T-cell (primary cell): ENCODE data around the gene PARD3. TPM values are rescaled to one million over a fixed set of nuclear protein-coding genes. Genes with fewer than 3 reads are reported as not detected.

Source experiments
- ATAC-seq, 4 experiments: fragments of 200-7000 bp in 3 of 4; fragments of 150-1000 bp in 1 of 4; cut with Tn5 transposase; replicated peaks in 1 of 4; 1 replicate in 3 of 4; 2 replicates in 1 of 4; pipeline ENCODE4 v1.10.0; 2021; ENCODE audit warnings: moderate library complexity in 3 of 4, mild to moderate bottlenecking in 2 of 4, moderate number of reproducible peaks in 1 of 4
- CTCF ChIA-PET, 2 donors: fragments of 300-600 bp; sonication (Branson Sonifier 250); formaldehyde crosslinking; loops; one replicate each; lab custom pipeline; 2022; ENCODE audit warnings: antibody characterized with exemption in 2 of 2; lab: Charles Lee
- POLR2A ChIA-PET, 2 donors: fragments of 300-600 bp; sonication (Branson Sonifier 250); formaldehyde crosslinking; loops; one replicate each; lab custom pipeline; 2022; ENCODE audit warnings: antibody characterized with exemption in 2 of 2; lab: Charles Lee
- DNase-seq, 35 experiments: peaks; one replicate each; pipeline versions ENCODE4 v3.0.0 to v3.0.0-alpha.2; 2013 to 2023
- H3K27ac ChIP-seq: one replicate; pipeline ENCODE4 v1.5.1; 2013; ENCODE audit warnings: low read length
- H3K27me3 ChIP-seq, 2 experiments: replicated peaks in 1 of 2; 1 replicate in 1 of 2; 2 replicates in 1 of 2; pipeline versions ENCODE4 v1.6.1 to v1.7.0; 2013; ENCODE audit warnings: low read length in 1 of 2, mixed read lengths in 1 of 2; ENCODE audit not compliant: control insufficient read depth in 2 of 2, insufficient read depth in 2 of 2; ENCODE audit errors: extremely low read depth in 1 of 2
- H3K36me3 ChIP-seq, 2 donors: 1 replicate in 1 of 2; 2 replicates in 1 of 2; pipeline versions ENCODE4 v1.6.1 to v1.7.0; 2013; ENCODE audit warnings: low read length in 1 of 2; ENCODE audit not compliant: control insufficient read depth in 2 of 2, insufficient read depth in 1 of 2; ENCODE audit errors: extremely low read depth in 1 of 2
- H3K4me1 ChIP-seq, 2 experiments: 1 replicate in 1 of 2; 2 replicates in 1 of 2; pipeline versions ENCODE4 v1.6.1 to v1.7.0; 2013; ENCODE audit warnings: low read length in 2 of 2, mixed read lengths in 1 of 2; ENCODE audit not compliant: insufficient read depth in 2 of 2, control insufficient read depth in 1 of 2; ENCODE audit errors: extremely low read depth in 1 of 2
- H3K4me3 ChIP-seq, 2 donors: 1 replicate in 1 of 2; 2 replicates in 1 of 2; pipeline versions ENCODE4 v1.5.1 to v1.7.0; 2013; ENCODE audit warnings: mild to moderate bottlenecking in 2 of 2, low read length in 1 of 2, moderate library complexity in 1 of 2; ENCODE audit not compliant: control insufficient read depth in 1 of 2; ENCODE audit errors: extremely low read depth in 1 of 2
- H3K9me3 ChIP-seq: 2 replicates; pipeline ENCODE4 v1.7.0; 2013
- H3K27ac Mint-ChIP-seq, 2 donors: one replicate each; pipeline ENCODE4 v1.8.0; 2020 to 2021; ENCODE audit warnings: mild to moderate bottlenecking in 2 of 2, mixed read lengths in 2 of 2
- H3K27me3 Mint-ChIP-seq, 2 donors: one replicate each; pipeline ENCODE4 v1.8.0; 2021 to 2022; ENCODE audit warnings: mixed read lengths in 2 of 2
- H3K36me3 Mint-ChIP-seq: one replicate; pipeline ENCODE4 v1.8.0; 2021; ENCODE audit warnings: mixed read lengths
- H3K4me1 Mint-ChIP-seq, 3 donors: one replicate each; pipeline ENCODE4 v1.8.0; 2020 to 2022; ENCODE audit warnings: mixed read lengths in 3 of 3, mild to moderate bottlenecking in 1 of 3
- H3K4me3 Mint-ChIP-seq, 3 donors: one replicate each; pipeline ENCODE4 v1.8.0; 2020 to 2022; ENCODE audit warnings: mild to moderate bottlenecking in 3 of 3, mixed read lengths in 3 of 3, moderate library complexity in 3 of 3
- H3K9me3 Mint-ChIP-seq, 3 donors: one replicate each; pipeline ENCODE4 v1.8.0; 2020 to 2022; ENCODE audit warnings: mixed read lengths in 3 of 3
- WGBS: methylation state at CpG from one replicate; pipeline ENCODE4 v1.1.5; 2013; ENCODE audit warnings: missing lambda C conversion rate; ENCODE audit not compliant: insufficient coverage; 5-methylcytosine and 5-hydroxymethylcytosine counted together
- total RNA-seq, 35 experiments: library from RNA in 6 of 35; stranded (reverse) in 6 of 35; fragments of 120-200 nt in 1 of 35; gene quantifications; one replicate each; pipeline versions ENCODE4 v1.2.1 to v1.2.4 and lab custom pipeline; 2013 to 2026

PARD3 gene
- total RNA-seq, 5 donors from 2014 or later (not counting 1 experiment from before 2014, with no cell fraction given), result 0.36 to 0.92 (median 0.65) TPM

DNA sequence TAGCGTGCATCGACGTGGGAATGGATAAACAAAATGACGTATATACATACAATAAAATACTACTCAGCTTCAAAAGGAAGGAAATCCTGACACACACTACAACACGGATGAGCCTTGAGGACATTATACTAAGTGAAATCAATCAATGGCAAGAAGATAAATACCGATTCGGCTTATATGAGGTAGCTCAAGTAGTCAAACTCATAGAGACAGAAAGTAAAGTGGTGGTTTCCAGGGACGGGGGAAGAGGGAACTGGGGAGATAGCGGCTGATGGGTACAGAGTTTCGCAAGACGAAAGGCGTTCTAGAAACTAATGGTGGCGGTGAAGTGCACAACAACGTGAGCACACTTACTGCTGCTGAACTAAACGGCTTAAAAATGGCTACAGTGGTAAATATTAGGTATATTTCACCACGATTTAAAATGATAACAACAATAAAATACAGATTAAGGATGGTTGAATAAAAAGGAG is 516.7 kb downstream of the PARD3 start:
- Histone ChIP-seq H3K4me1 (no peaks in the 10 kb centered on the region), H3K4me3 (no peak overlapping the region), H3K9me3 (no peaks in the 10 kb centered on the region), H3K36me3 (no peaks in the 10 kb centered on the region), H3K27ac (no peak overlapping the region), H3K27me3 (no peaks in the 10 kb centered on the region)
- Mint-ChIP-seq H3K9me3 (no peaks in the 10 kb centered on the region), H3K27ac (no peak overlapping the region), H3K27me3 (peaks cover 5 to 10% of the 10 kb centered on the region in 2 donors), H3K36me3 (no peaks in the 10 kb centered on the region), H3K4me1 (peaks cover 0 to 7% (median 0%) of the 10 kb centered on the region in 3 donors), H3K4me3 (no peak overlapping the region)
- ChIA-PET CTCF (no interaction called here), POLR2A (no interaction called here)
- ATAC-seq, result no peak
- WGBS, result 96% methylated on average over 5 of the region's 16 CpGs
- DNase-seq, result no peak

GRCh38 chr10:34297541-34298345 is 517.4 kb downstream of the PARD3 start:
- H3K4me3 ChIP-seq, result no peak overlapping the region
- CTCF ChIA-PET, result no interaction called here
- H3K9me3 Mint-ChIP-seq, result no peaks in the 10 kb centered on the region
- H3K27ac ChIP-seq, result no peak overlapping the region
- DNase-seq, result no peak
- H3K4me1 Mint-ChIP-seq, result peaks cover 0 to 7% (median 0%) of the 10 kb centered on the region in 3 donors
- no peaks in the 10 kb centered on the region for H3K27me3 ChIP-seq
- no peak overlapping the region for H3K27ac Mint-ChIP-seq
- no peaks in the 10 kb centered on the region for H3K4me1 ChIP-seq
- no peaks in the 10 kb centered on the region for H3K9me3 ChIP-seq
- no peak overlapping the region for H3K4me3 Mint-ChIP-seq
- H3K27me3 Mint-ChIP-seq, result peaks cover 5 to 10% of the 10 kb centered on the region in 2 donors
- POLR2A ChIA-PET, result no interaction called here
- ATAC-seq, result no peak
- WGBS, result no CpG with 5 or more reads among the region's 6 CpGs
- no peaks in the 10 kb centered on the region for H3K36me3 ChIP-seq
- no peaks in the 10 kb centered on the region for H3K36me3 Mint-ChIP-seq

GRCh38 chr10:34295142-34295548 is 520.0 kb downstream of the PARD3 start:
- Histone ChIP-seq H3K9me3 (no peaks in the 10 kb centered on the region), H3K27me3 (no peaks in the 10 kb centered on the region), H3K27ac (no peak overlapping the region), H3K4me3 (no peak overlapping the region), H3K4me1 (no peaks in the 10 kb centered on the region), H3K36me3 (no peaks in the 10 kb centered on the region)
- ATAC-seq (no peak), DNase-seq (no peak)
- Mint-ChIP-seq H3K4me1 (peaks cover 0 to 7% (median 0%) of the 10 kb centered on the region in 3 donors), H3K4me3 (no peak overlapping the region), H3K27ac (no peak overlapping the region), H3K36me3 (no peaks in the 10 kb centered on the region), H3K27me3 (peaks cover 5 to 15% of the 10 kb centered on the region in 2 donors), H3K9me3 (no peaks in the 10 kb centered on the region)
- WGBS, result 100% methylated on average over 2 of the region's 6 CpGs
- CTCF ChIA-PET, result no interaction called here
- POLR2A ChIA-PET, result no interaction called here

DNA sequence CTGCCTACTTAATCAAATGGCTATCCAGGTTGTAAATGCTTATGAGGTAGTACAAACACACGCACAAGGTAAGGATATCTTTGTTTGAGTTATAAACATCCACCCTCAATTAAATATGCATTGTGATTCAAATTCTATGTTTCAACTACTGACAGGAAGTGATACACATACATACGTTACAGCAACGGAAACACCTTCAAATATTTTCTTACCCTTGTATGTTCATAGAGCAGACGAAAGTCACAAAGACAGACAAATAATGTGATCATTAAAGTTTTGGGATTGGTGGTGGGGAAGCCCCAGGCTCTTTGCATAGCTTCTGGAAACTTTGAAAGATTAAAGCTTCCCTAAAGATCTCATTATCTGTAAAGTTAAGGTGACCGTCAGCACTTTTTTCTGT is 521.0 kb downstream of the PARD3 start:
- H3K4me1 Mint-ChIP-seq, result peaks cover 0 to 7% (median 0%) of the 10 kb centered on the region in 3 donors
- H3K4me3 ChIP-seq, result no peak overlapping the region
- H3K9me3 ChIP-seq, result no peaks in the 10 kb centered on the region
- H3K36me3 ChIP-seq, result no peaks in the 10 kb centered on the region
- ATAC-seq (no peak), DNase-seq (no peak)
- H3K27me3 Mint-ChIP-seq, result peaks cover 5 to 16% of the 10 kb centered on the region in 2 donors
- POLR2A ChIA-PET, result no interaction called here
- H3K27me3 ChIP-seq, result no peaks in the 10 kb centered on the region
- WGBS, result no CpG with 5 or more reads among the region's 5 CpGs
- no peaks in the 10 kb centered on the region for H3K36me3 Mint-ChIP-seq
- no peaks in the 10 kb centered on the region for H3K4me1 ChIP-seq
- no peak overlapping the region for H3K27ac Mint-ChIP-seq
- H3K4me3 Mint-ChIP-seq, result no peak overlapping the region
- no peak overlapping the region for H3K27ac ChIP-seq
- no peaks in the 10 kb centered on the region for H3K9me3 Mint-ChIP-seq
- CTCF ChIA-PET, result no interaction called here

DNA sequence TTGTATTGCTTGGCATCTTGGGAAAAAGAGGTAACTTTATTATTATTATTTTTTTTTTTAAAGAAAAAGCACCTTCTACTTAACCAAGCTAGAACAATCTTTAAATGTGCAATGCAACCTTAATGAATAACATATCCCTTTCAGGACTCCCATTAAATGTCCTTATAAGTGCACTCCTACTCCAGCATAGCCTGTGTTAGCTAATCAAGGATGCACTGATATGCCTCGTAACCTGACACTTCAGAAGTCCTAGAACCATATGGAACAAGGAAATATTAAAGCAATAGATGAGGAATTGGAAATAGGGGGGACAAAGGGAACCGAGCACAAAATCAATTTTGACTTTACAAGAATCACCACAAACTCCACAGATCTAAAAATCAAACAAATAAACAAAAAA is 522.4 kb downstream of the PARD3 start:
- Histone ChIP-seq H3K9me3 (no peaks in the 10 kb centered on the region), H3K27me3 (no peaks in the 10 kb centered on the region), H3K27ac (no peak overlapping the region), H3K36me3 (no peaks in the 10 kb centered on the region), H3K4me1 (no peaks in the 10 kb centered on the region), H3K4me3 (no peak overlapping the region)
- H3K4me3 Mint-ChIP-seq, result no peak overlapping the region
- H3K36me3 Mint-ChIP-seq, result no peaks in the 10 kb centered on the region
- ChIA-PET POLR2A (no interaction called here), CTCF (interaction anchor here (0.5 to 0.6 kb wide), 2 partner anchors 26 to 280 kb away, joined by 4 to 5 read pairs; no protein-coding TSS in a partner anchor)
- ATAC-seq (no peak), DNase-seq (no peak)
- peaks cover 5 to 16% of the 10 kb centered on the region in 2 donors for H3K27me3 Mint-ChIP-seq
- H3K9me3 Mint-ChIP-seq, result no peaks in the 10 kb centered on the region
- no peak overlapping the region for H3K27ac Mint-ChIP-seq
- no CpG with 5 or more reads among the region's 2 CpGs for WGBS
- peaks cover 0 to 7% (median 0%) of the 10 kb centered on the region in 3 donors for H3K4me1 Mint-ChIP-seq

GRCh38 chr10:34292194-34292565 is 522.9 kb downstream of the PARD3 start:
- 58% methylated on average over 4 of the region's 4 CpGs for WGBS
- no peak for ATAC-seq
- POLR2A ChIA-PET, result no interaction called here

More at GRCh38 chr10:34292194-34292565, 522.9 kb downstream of the PARD3 start:
- H3K4me1 ChIP-seq, result no peaks in the 10 kb centered on the region
- H3K27ac Mint-ChIP-seq, result no peak overlapping the region
- CTCF ChIA-PET, result no interaction called here
- H3K36me3 Mint-ChIP-seq, result no peaks in the 10 kb centered on the region
- peaks cover 5 to 16% of the 10 kb centered on the region in 2 donors for H3K27me3 Mint-ChIP-seq
- DNase-seq, result no peak
- H3K4me1 Mint-ChIP-seq, result peaks cover 0 to 7% (median 0%) of the 10 kb centered on the region in 3 donors
- no peaks in the 10 kb centered on the region for H3K36me3 ChIP-seq
- no peak overlapping the region for H3K4me3 ChIP-seq
- H3K27ac ChIP-seq, result no peak overlapping the region
- no peaks in the 10 kb centered on the region for H3K9me3 Mint-ChIP-seq
- H3K27me3 ChIP-seq, result no peaks in the 10 kb centered on the region
- H3K4me3 Mint-ChIP-seq, result no peak overlapping the region
- H3K9me3 ChIP-seq, result no peaks in the 10 kb centered on the region
